ENCODE results near the gene LNP1. TPM values are rescaled to one million over a fixed set of nuclear protein-coding genes. Genes with fewer than 3 reads are reported as not detected.
A peak's percentile ranks its signal among the peaks of the same experiment; 100 is the strongest.

LNP1 gene
- total and polyA plus RNA-seq, 4 donors: 1.1 to 4.7 (median 1.5) TPM

- no peak overlapping the region for H3K9ac ChIP-seq (ENCODE audit: low read depth in 1 of 2, low read length in 2 of 2)
- H3K27ac ChIP-seq (ENCODE audit: low read depth in 1 of 2, low read length in 2 of 2): no peak overlapping the region
- no peak overlapping the region for H3K4me3 ChIP-seq (ENCODE audit: low read depth in 1 of 3, low read length in 3 of 3)
- H3K9me3 ChIP-seq (ENCODE audit: control insufficient read depth in 4 of 4, low read length in 3 of 4): no peaks in the 10 kb centered on the region
- H3K36me3 ChIP-seq (ENCODE audit: control insufficient read depth in 4 of 4, insufficient read depth in 3 of 4, low read depth in 1 of 4, low read length in 3 of 4): no peaks in the 10 kb centered on the region
- DNase-seq (ENCODE audit: low spot score): no peak
- TF ChIP-seq SP1 (IDR thresholded peaks at IDR 0.05) (no peak), EGR1 (IDR thresholded peaks at IDR 0.05; ENCODE audit: low read depth in 2 of 2) (no peak), TAF1 (conservative IDR thresholded peaks at IDR 0.05) (no peak)
- TF ChIP-seq, protein P1, sequence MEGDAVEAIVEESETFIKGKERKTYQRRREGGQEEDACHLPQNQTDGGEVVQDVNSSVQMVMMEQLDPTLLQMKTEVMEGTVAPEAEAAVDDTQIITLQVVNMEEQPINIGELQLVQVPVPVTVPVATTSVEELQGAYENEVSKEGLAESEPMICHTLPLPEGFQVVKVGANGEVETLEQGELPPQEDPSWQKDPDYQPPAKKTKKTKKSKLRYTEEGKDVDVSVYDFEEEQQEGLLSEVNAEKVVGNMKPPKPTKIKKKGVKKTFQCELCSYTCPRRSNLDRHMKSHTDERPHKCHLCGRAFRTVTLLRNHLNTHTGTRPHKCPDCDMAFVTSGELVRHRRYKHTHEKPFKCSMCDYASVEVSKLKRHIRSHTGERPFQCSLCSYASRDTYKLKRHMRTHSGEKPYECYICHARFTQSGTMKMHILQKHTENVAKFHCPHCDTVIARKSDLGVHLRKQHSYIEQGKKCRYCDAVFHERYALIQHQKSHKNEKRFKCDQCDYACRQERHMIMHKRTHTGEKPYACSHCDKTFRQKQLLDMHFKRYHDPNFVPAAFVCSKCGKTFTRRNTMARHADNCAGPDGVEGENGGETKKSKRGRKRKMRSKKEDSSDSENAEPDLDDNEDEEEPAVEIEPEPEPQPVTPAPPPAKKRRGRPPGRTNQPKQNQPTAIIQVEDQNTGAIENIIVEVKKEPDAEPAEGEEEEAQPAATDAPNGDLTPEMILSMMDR (IDR thresholded peaks at IDR 0.05; ENCODE audit: low read depth, low read length, missing input control): no peak
- peaks cover 0 to 10% (median 2%) of the 10 kb centered on the region in 4 donors for H3K4me1 ChIP-seq (ENCODE audit: control insufficient read depth in 4 of 4, insufficient read depth in 4 of 4, low read length in 3 of 4)
- 95% methylated on average over 1 of the region's 1 CpG for WGBS
- no peaks in the 10 kb centered on the region for H3K27me3 ChIP-seq (ENCODE audit: control insufficient read depth in 4 of 4, insufficient read depth in 4 of 4, low read length in 3 of 4)
Measured at GRCh38 chr3:100489118-100489517, 87.8 kb downstream of the LNP1 start.

- TF ChIP-seq FOXA2 (IDR thresholded peaks at IDR 0.05) (no peak), ATF3 (IDR thresholded peaks at IDR 0.05) (no peak), ZBTB33 (IDR thresholded peaks at IDR 0.05) (no peak), RXRA (IDR thresholded peaks at IDR 0.05) (no peak), EGR1 (IDR thresholded peaks at IDR 0.05; ENCODE audit: low read depth in 2 of 2) (no peak), JUND (IDR thresholded peaks at IDR 0.05) (no peak), RAD21 (IDR thresholded peaks at IDR 0.05) (peak in 1 of 2 donors; percentile 51), YY1 (IDR thresholded peaks at IDR 0.05) (peak; percentile 57), MAX (IDR thresholded peaks at IDR 0.05) (peak; percentile 28), SP1 (IDR thresholded peaks at IDR 0.05) (peak; percentile 99), TAF1 (conservative IDR thresholded peaks at IDR 0.05) (peak; percentile 52), HNF4G (IDR thresholded peaks at IDR 0.05) (no peak), HNF4A (conservative IDR thresholded peaks at IDR 0.05) (peak; percentile 1 to 2), NR2F2 (IDR thresholded peaks at IDR 0.05) (no peak), GABPA (IDR thresholded peaks at IDR 0.05 in 1 of 2, conservative IDR thresholded peaks at IDR 0.05 in 1 of 2) (no peak), FOXA1 (IDR thresholded peaks at IDR 0.05) (no peak)
- TF ChIP-seq, protein P2, sequence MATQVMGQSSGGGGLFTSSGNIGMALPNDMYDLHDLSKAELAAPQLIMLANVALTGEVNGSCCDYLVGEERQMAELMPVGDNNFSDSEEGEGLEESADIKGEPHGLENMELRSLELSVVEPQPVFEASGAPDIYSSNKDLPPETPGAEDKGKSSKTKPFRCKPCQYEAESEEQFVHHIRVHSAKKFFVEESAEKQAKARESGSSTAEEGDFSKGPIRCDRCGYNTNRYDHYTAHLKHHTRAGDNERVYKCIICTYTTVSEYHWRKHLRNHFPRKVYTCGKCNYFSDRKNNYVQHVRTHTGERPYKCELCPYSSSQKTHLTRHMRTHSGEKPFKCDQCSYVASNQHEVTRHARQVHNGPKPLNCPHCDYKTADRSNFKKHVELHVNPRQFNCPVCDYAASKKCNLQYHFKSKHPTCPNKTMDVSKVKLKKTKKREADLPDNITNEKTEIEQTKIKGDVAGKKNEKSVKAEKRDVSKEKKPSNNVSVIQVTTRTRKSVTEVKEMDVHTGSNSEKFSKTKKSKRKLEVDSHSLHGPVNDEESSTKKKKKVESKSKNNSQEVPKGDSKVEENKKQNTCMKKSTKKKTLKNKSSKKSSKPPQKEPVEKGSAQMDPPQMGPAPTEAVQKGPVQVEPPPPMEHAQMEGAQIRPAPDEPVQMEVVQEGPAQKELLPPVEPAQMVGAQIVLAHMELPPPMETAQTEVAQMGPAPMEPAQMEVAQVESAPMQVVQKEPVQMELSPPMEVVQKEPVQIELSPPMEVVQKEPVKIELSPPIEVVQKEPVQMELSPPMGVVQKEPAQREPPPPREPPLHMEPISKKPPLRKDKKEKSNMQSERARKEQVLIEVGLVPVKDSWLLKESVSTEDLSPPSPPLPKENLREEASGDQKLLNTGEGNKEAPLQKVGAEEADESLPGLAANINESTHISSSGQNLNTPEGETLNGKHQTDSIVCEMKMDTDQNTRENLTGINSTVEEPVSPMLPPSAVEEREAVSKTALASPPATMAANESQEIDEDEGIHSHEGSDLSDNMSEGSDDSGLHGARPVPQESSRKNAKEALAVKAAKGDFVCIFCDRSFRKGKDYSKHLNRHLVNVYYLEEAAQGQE (IDR thresholded peaks at IDR 0.05): peak; percentile 80
- TF ChIP-seq, protein P1 (IDR thresholded peaks at IDR 0.05; ENCODE audit: low read depth, low read length, missing input control): no peak
- no peaks in the 10 kb centered on the region for H3K36me3 ChIP-seq (ENCODE audit: control insufficient read depth in 4 of 4, insufficient read depth in 3 of 4, low read depth in 1 of 4, low read length in 3 of 4)
- peak within 1 kb of the TSS; percentile 70 to 74 (median 72) for H3K4me3 ChIP-seq (ENCODE audit: low read depth in 1 of 3, low read length in 3 of 3)
- H3K9ac ChIP-seq (ENCODE audit: low read depth in 1 of 2, low read length in 2 of 2): peak within 1 kb of the TSS; percentile 41 to 82
- H3K4me1 ChIP-seq (ENCODE audit: control insufficient read depth in 4 of 4, insufficient read depth in 4 of 4, low read length in 3 of 4): peaks cover 0 to 14% (median 5%) of the 10 kb centered on the region in 4 donors
- H3K27me3 ChIP-seq (ENCODE audit: control insufficient read depth in 4 of 4, insufficient read depth in 4 of 4, low read length in 3 of 4): no peaks in the 10 kb centered on the region
- H3K9me3 ChIP-seq (ENCODE audit: control insufficient read depth in 4 of 4, low read length in 3 of 4): no peaks in the 10 kb centered on the region
- WGBS: under 1% methylated on average over 56 of the region's 56 CpGs
- DNase-seq (ENCODE audit: low spot score): peak; percentile 95
- peak within 1 kb of the TSS; percentile 74 to 85 for H3K27ac ChIP-seq (ENCODE audit: low read depth in 1 of 2, low read length in 2 of 2)
Measured at GRCh38 chr3:100492059-100493006, 91.0 kb downstream of the LNP1 start, which contains the start of gene TMEM45A. Gene TMEM45A (plus strand): TSS chr3:100492619. CDS start chr3:100555212, 62,593 bp downstream.
